CD4-positive, CD25-positive, alpha-beta regulatory T cell (primary cell): ENCODE measurements around the gene SYCP2L. TPM values are rescaled to one million over a fixed set of nuclear protein-coding genes. Genes with fewer than 3 reads are reported as not detected.

Source experiments
- ATAC-seq, 2 donors: fragments of 150-1000 bp; cut with Tn5 transposase; one replicate each; pipeline ENCODE4 v1.10.0; 2021; ENCODE audit warnings: low read depth in 2 of 2, moderate number of reproducible peaks in 2 of 2, moderate library complexity in 1 of 2
- DNase-seq, 3 donors: peaks; one replicate each; pipeline versions ENCODE4 v3.0.0 to v3.0.0-alpha.2; 2012 to 2022; ENCODE audit warnings: mixed read lengths in 1 of 3
- H3K27ac ChIP-seq: one replicate; pipeline ENCODE4 v1.7.0; 2013; ENCODE audit warnings: mild to moderate bottlenecking, low read length; ENCODE audit not compliant: insufficient read depth, poor library complexity, severe bottlenecking
- H3K27me3 ChIP-seq: one replicate; pipeline ENCODE4 v1.7.0; 2013; ENCODE audit warnings: low read length; ENCODE audit not compliant: control insufficient read depth, insufficient read depth
- H3K36me3 ChIP-seq: one replicate; pipeline ENCODE4 v1.7.0; 2013; ENCODE audit warnings: mild to moderate bottlenecking, low read length, moderate library complexity; ENCODE audit not compliant: control insufficient read depth, insufficient read depth
- H3K4me1 ChIP-seq: 2 replicates; pipeline ENCODE4 v1.7.0; 2013; ENCODE audit warnings: mild to moderate bottlenecking, low read length; ENCODE audit not compliant: insufficient read depth, control insufficient read depth, poor library complexity, severe bottlenecking
- H3K4me3 ChIP-seq: one replicate; pipeline ENCODE4 v1.7.0; 2013; ENCODE audit warnings: low read depth, mild to moderate bottlenecking, low read length, moderate library complexity
- H3K9me3 ChIP-seq, 2 experiments: 1 replicate in 1 of 2; 2 replicates in 1 of 2; pipeline ENCODE4 v1.7.0; 2013; ENCODE audit warnings: low read length in 2 of 2, mild to moderate bottlenecking in 1 of 2, moderate library complexity in 1 of 2; ENCODE audit not compliant: control insufficient read depth in 2 of 2
- H3K27ac Mint-ChIP-seq, 3 donors: one replicate each; pipeline ENCODE4 v1.8.0; 2020 to 2022; ENCODE audit warnings: mild to moderate bottlenecking in 3 of 3, mixed read lengths in 3 of 3, moderate library complexity in 2 of 3
- H3K27me3 Mint-ChIP-seq: one replicate; pipeline ENCODE4 v1.8.0; 2022; ENCODE audit warnings: mild to moderate bottlenecking, mixed read lengths
- H3K36me3 Mint-ChIP-seq: one replicate; pipeline ENCODE4 v1.8.0; 2020; ENCODE audit warnings: mixed read lengths
- H3K4me1 Mint-ChIP-seq, 4 donors: one replicate each; pipeline ENCODE4 v1.8.0; 2020 to 2022; ENCODE audit warnings: mixed read lengths in 4 of 4, mild to moderate bottlenecking in 1 of 4
- H3K4me3 Mint-ChIP-seq, 4 donors: one replicate each; pipeline ENCODE4 v1.8.0; 2020 to 2022; ENCODE audit warnings: mild to moderate bottlenecking in 4 of 4, mixed read lengths in 4 of 4, moderate library complexity in 3 of 4
- H3K9me3 Mint-ChIP-seq, 7 donors: one replicate each; pipeline ENCODE4 v1.8.0; 2020 to 2022; ENCODE audit warnings: mixed read lengths in 7 of 7, mild to moderate bottlenecking in 3 of 7, moderate library complexity in 2 of 7
- polyA plus RNA-seq, 4 donors: library from polyadenylated mRNA; unstranded; fragments of 300-500 nt; fragmentation: Illumina TruSeq; gene quantifications; one replicate each; pipeline ENCODE4 v1.2.3, GENCODE V29; 2021
- total RNA-seq: library from RNA; stranded (reverse); gene quantifications from one replicate; pipeline ENCODE4 v1.2.3, GENCODE V29; 2022

Gene SYCP2L
- total and polyA plus RNA-seq, 5 donors from 2014 or later, result not detected

- Mint-ChIP-seq H3K4me3 (no peak overlapping the region), H3K27ac (no peak overlapping the region), H3K9me3 (peaks cover 0 to 3% (median 0%) of the 10 kb centered on the region in 7 donors), H3K27me3 (peaks cover 25% of the 10 kb centered on the region), H3K4me1 (no peaks in the 10 kb centered on the region), H3K36me3 (no peaks in the 10 kb centered on the region)
- DNase-seq (no peak), ATAC-seq (no peak)
- Histone ChIP-seq H3K9me3 (no peaks in the 10 kb centered on the region), H3K27me3 (peaks cover 2% of the 10 kb centered on the region), H3K36me3 (no peaks in the 10 kb centered on the region), H3K27ac (no peak overlapping the region), H3K4me3 (no peak overlapping the region), H3K4me1 (no peaks in the 10 kb centered on the region)
These were observed 59.0 kb downstream of the SYCP2L start for GRCh38 chr6:10945845-10946244.

- Histone ChIP-seq H3K27me3 (peaks cover 2% of the 10 kb centered on the region), H3K9me3 (no peaks in the 10 kb centered on the region), H3K36me3 (no peaks in the 10 kb centered on the region), H3K27ac (no peak overlapping the region), H3K4me1 (no peaks in the 10 kb centered on the region), H3K4me3 (no peak overlapping the region)
- peaks cover 0 to 3% (median 0%) of the 10 kb centered on the region in 7 donors for H3K9me3 Mint-ChIP-seq
- no peak overlapping the region for H3K4me3 Mint-ChIP-seq
- no peak overlapping the region for H3K27ac Mint-ChIP-seq
- no peaks in the 10 kb centered on the region for H3K4me1 Mint-ChIP-seq
- no peaks in the 10 kb centered on the region for H3K36me3 Mint-ChIP-seq
- peaks cover 25% of the 10 kb centered on the region for H3K27me3 Mint-ChIP-seq
- ATAC-seq, result no peak
- no peak for DNase-seq
These were observed 61.1 kb downstream of the SYCP2L start for GRCh38 chr6:10947966-10948365.

GRCh38 chr6:10949579-10950490, 63.0 kb downstream of the SYCP2L start:
- ATAC-seq (no peak), DNase-seq (no peak)
- no peak overlapping the region for H3K27ac ChIP-seq
- no peaks in the 10 kb centered on the region for H3K36me3 ChIP-seq
- H3K9me3 ChIP-seq, result no peaks in the 10 kb centered on the region
- H3K9me3 Mint-ChIP-seq, result peaks cover 0 to 3% (median 0%) of the 10 kb centered on the region in 7 donors
- H3K27me3 ChIP-seq, result peaks cover 5% of the 10 kb centered on the region
- no peak overlapping the region for H3K4me3 ChIP-seq
- no peak overlapping the region for H3K4me3 Mint-ChIP-seq
- peaks cover 25% of the 10 kb centered on the region for H3K27me3 Mint-ChIP-seq
- no peaks in the 10 kb centered on the region for H3K36me3 Mint-ChIP-seq
- no peaks in the 10 kb centered on the region for H3K4me1 Mint-ChIP-seq
- no peak overlapping the region for H3K27ac Mint-ChIP-seq
- no peaks in the 10 kb centered on the region for H3K4me1 ChIP-seq

GRCh38 chr6:10951675-10952282, 64.9 kb downstream of the SYCP2L start:
- Histone ChIP-seq H3K4me1 (no peaks in the 10 kb centered on the region), H3K27me3 (peaks cover 5% of the 10 kb centered on the region)
- H3K4me3 Mint-ChIP-seq, result no peak overlapping the region

DNA sequence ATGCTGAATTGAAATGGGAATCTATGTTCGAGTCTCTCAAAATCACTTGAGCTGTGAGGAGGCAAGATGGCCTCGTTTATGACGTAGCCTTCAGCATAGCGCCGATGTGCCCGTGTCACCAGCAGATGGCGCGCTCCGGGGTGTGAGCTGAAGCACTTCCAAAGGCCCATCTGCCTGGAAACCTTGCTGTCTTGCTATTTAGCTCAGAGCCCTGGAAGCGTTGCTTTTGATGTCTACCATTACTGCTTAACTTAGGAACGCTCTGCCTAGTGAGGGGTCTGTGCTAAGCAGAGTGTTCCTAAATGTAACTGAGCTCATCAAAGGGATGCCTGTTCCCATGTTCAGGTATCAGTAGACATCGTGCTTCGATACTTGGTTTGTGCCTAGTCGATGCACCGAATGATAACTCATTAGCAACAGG, 67.7 kb downstream of the SYCP2L start:
- H3K4me3 Mint-ChIP-seq, result no peak overlapping the region
- Histone ChIP-seq H3K4me1 (no peaks in the 10 kb centered on the region), H3K36me3 (no peaks in the 10 kb centered on the region), H3K27ac (no peak overlapping the region), H3K4me3 (no peak overlapping the region), H3K27me3 (peaks cover 3% of the 10 kb centered on the region), H3K9me3 (no peaks in the 10 kb centered on the region)
- no peaks in the 10 kb centered on the region for H3K36me3 Mint-ChIP-seq
- ATAC-seq, result peak in 1 of 2 donors; percentile 8
- peaks cover 14% of the 10 kb centered on the region for H3K27me3 Mint-ChIP-seq
- peak; percentile 12 to 71 (median 18) for DNase-seq
- no peak overlapping the region for H3K27ac Mint-ChIP-seq
- peaks cover 0 to 7% (median 0%) of the 10 kb centered on the region in 7 donors for H3K9me3 Mint-ChIP-seq
- H3K4me1 Mint-ChIP-seq, result no peaks in the 10 kb centered on the region

More at GRCh38 chr6:10951675-10952282, 64.9 kb downstream of the SYCP2L start:
- H3K36me3 Mint-ChIP-seq, result no peaks in the 10 kb centered on the region
- peaks cover 0 to 3% (median 0%) of the 10 kb centered on the region in 7 donors for H3K9me3 Mint-ChIP-seq
- H3K4me1 Mint-ChIP-seq, result no peaks in the 10 kb centered on the region
- no peak overlapping the region for H3K4me3 ChIP-seq
- DNase-seq (peak in 1 of 3 donors; percentile 13), ATAC-seq (no peak)
- no peak overlapping the region for H3K27ac Mint-ChIP-seq
- peaks cover 25% of the 10 kb centered on the region for H3K27me3 Mint-ChIP-seq
- no peaks in the 10 kb centered on the region for H3K9me3 ChIP-seq
- no peaks in the 10 kb centered on the region for H3K36me3 ChIP-seq
- H3K27ac ChIP-seq, result no peak overlapping the region

DNA sequence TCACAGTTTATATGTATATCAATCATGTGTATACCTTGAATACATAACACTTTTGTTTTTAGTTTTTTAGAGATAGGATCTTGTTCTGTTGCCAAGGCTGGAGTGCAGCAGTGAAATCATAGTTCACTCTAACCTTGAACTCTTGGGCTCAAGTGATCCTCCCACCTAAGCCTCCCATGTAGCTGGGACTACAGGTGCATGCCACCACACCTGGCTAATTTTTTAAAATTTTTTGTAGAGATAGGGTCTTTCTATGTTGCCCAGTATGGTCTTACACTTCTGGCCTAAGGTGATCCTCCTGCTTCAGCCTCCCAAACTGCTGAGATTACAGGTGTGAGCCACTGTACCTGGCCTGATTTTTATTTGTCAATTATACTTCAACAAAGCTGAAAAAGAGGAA, 69.9 kb downstream of the SYCP2L start:
- Mint-ChIP-seq H3K9me3 (peaks cover 0 to 3% (median 0%) of the 10 kb centered on the region in 7 donors), H3K36me3 (no peaks in the 10 kb centered on the region), H3K27ac (no peak overlapping the region), H3K4me1 (no peaks in the 10 kb centered on the region), H3K4me3 (no peak overlapping the region), H3K27me3 (peaks cover 9% of the 10 kb centered on the region)
- Histone ChIP-seq H3K36me3 (no peaks in the 10 kb centered on the region), H3K4me3 (no peak overlapping the region), H3K27ac (no peak overlapping the region), H3K27me3 (peaks cover 3% of the 10 kb centered on the region), H3K9me3 (no peaks in the 10 kb centered on the region), H3K4me1 (no peaks in the 10 kb centered on the region)
- DNase-seq, result no peak
- ATAC-seq, result no peak

DNA sequence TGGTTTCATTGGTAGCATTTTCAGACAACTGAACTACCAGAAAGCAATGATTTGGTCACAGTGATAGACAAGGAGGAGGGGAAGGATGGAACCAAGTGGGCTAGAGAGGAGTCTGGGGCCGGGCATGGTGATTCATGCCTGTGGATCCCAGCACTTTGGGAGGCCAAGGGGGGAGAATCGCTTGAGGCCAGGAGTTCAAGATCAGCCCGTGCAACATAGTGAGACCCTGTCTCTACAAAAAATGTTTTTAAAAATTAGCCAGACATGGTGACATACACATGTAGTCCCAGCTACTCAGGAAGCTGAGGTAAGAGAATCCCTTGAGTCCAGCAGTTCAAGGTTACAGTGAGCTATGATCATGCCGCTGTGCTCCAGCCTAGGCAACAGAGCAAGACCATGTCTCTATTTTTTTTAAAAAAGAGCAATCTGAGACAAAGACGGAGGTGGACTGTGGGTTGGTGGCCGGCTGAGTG, 70.6 kb downstream of the SYCP2L start:
- H3K27ac ChIP-seq, result no peak overlapping the region
- Mint-ChIP-seq H3K9me3 (peaks cover 0 to 3% (median 0%) of the 10 kb centered on the region in 7 donors), H3K27ac (no peak overlapping the region), H3K27me3 (peaks cover 9% of the 10 kb centered on the region), H3K36me3 (no peaks in the 10 kb centered on the region), H3K4me1 (no peaks in the 10 kb centered on the region), H3K4me3 (no peak overlapping the region)
- ATAC-seq (no peak), DNase-seq (no peak)
- H3K4me1 ChIP-seq, result no peaks in the 10 kb centered on the region
- H3K36me3 ChIP-seq, result no peaks in the 10 kb centered on the region
- H3K9me3 ChIP-seq, result no peaks in the 10 kb centered on the region
- no peak overlapping the region for H3K4me3 ChIP-seq
- peaks cover 3% of the 10 kb centered on the region for H3K27me3 ChIP-seq
